HCT116 (cell line): ENCODE data around the gene CACNA1C. TPM values are rescaled to one million over a fixed set of nuclear protein-coding genes. Genes with fewer than 3 reads are reported as not detected.

ENCODE experiments used
- ATAC-seq: fragments of 200-7000 bp; cut with Tn5 transposase; 2 replicates; pipeline ENCODE4 v1.9.1; 2020; ENCODE audit warnings: mild to moderate bottlenecking, moderate library complexity
- BruUV-seq: library from RNA; stranded (reverse); fragments of 400-500 nt; replicated peaks from 2 replicates; lab custom pipeline; 2021; lab: Mats Ljungman, UMichigan
- CTCF ChIA-PET: fragments of 300-600 bp; sonication (Branson Sonifier 250); formaldehyde crosslinking; loops from one replicate; lab custom pipeline; 2021; ENCODE audit warnings: antibody characterized with exemption; lab: Charles Lee
- POLR2A ChIA-PET: fragments of 300-600, 350-600 bp; sonication (Branson Sonifier 250); formaldehyde crosslinking; loops from one replicate; lab custom pipeline; 2021; ENCODE audit warnings: antibody characterized with exemption; lab: Charles Lee
- RAD21 ChIA-PET, 2 experiments: fragments of 300-600 bp; sonication (Branson Sonifier 250); formaldehyde crosslinking; loops; one replicate each; lab custom pipeline; 2023; ENCODE audit warnings: low total read pairs in 2 of 2; ENCODE audit not compliant: uncharacterized antibody in 2 of 2, unreplicated experiment in 2 of 2, low non-redundant PET in 1 of 2; lab: Charles Lee
- DNase-seq: peaks from one replicate; pipeline ENCODE4 v3.0.0-alpha.2; 2010; ENCODE audit warnings: low read depth, low spot score
- H2AFZ ChIP-seq: fragments of 200-600 bp; shearing (Covaris generic), sonication (generic); 2 replicates; pipeline ENCODE4 v1.6.1; 2017; ENCODE audit warnings: low read depth, mixed run types, mixed read lengths, antibody characterized with exemption, low read length; ENCODE audit not compliant: poor library complexity, severe bottlenecking
- H3K27ac ChIP-seq: 2 replicates; pipeline ENCODE4 v1.5.1; 2012; ENCODE audit warnings: low read depth, low read length
- H3K27me3 ChIP-seq: fragments of 200-600 bp; sonication (generic); 2 replicates; pipeline ENCODE4 v1.6.1; 2016; ENCODE audit warnings: mixed run types, low read length, mixed read lengths; ENCODE audit not compliant: insufficient read depth
- H3K36me3 ChIP-seq, 2 experiments: fragments of 200-500 bp in 1 of 2; fragments of 200-600 bp in 1 of 2; sonication (Bioruptor generic) in 1 of 2; sonication (generic) in 1 of 2; 2 replicates each; pipeline versions ENCODE4 v1.5.1 to v1.6.1; 2014 to 2016; ENCODE audit warnings: low read length in 2 of 2, inconsistent platforms in 1 of 2, mixed read lengths in 1 of 2, mixed run types in 1 of 2; ENCODE audit not compliant: insufficient read depth in 2 of 2, control insufficient read depth in 1 of 2
- H3K4me1 ChIP-seq, 2 experiments: fragments of 200-600 bp in 1 of 2; sonication (generic) in 1 of 2; 2 replicates each; pipeline versions ENCODE4 v1.5.1 to v1.6.1; 2012 to 2017; ENCODE audit warnings: low read length in 2 of 2, inconsistent platforms in 1 of 2, mild to moderate bottlenecking in 1 of 2, mixed read lengths in 1 of 2, mixed run types in 1 of 2, moderate library complexity in 1 of 2; ENCODE audit not compliant: insufficient read depth in 2 of 2, control insufficient read depth in 1 of 2
- H3K4me2 ChIP-seq: fragments of 200-600 bp; sonication (generic); 2 replicates; pipeline ENCODE4 v1.6.1; 2017; ENCODE audit warnings: mixed run types, low read length, mixed read lengths
- H3K4me3 ChIP-seq, 2 experiments: fragments of 200-600 bp in 1 of 2; sonication (generic) in 1 of 2; replicated peaks in 1 of 2; 2 replicates each; pipeline ENCODE4 v1.5.1; 2011 to 2016; ENCODE audit warnings: low read length in 2 of 2, control low read depth in 1 of 2, low read depth in 1 of 2, mild to moderate bottlenecking in 1 of 2, mixed read lengths in 1 of 2, mixed run types in 1 of 2
- H3K79me2 ChIP-seq: fragments of 200-600 bp; sonication (generic); 2 replicates; pipeline ENCODE4 v1.6.1; 2017; ENCODE audit warnings: mild to moderate bottlenecking, mixed run types, low read length, moderate library complexity, mixed read lengths; ENCODE audit not compliant: insufficient read depth
- H3K9ac ChIP-seq: fragments of 200-600 bp; sonication (generic); 2 replicates; pipeline ENCODE4 v1.6.1; 2016; ENCODE audit warnings: low read length, mixed read lengths
- H3K9me2 ChIP-seq: fragments of 200-600 bp; sonication (generic), shearing (Covaris generic); 2 replicates; pipeline ENCODE4 v1.6.1; 2017; ENCODE audit warnings: mixed run types, mild to moderate bottlenecking, moderate library complexity; ENCODE audit not compliant: insufficient read depth
- H3K9me3 ChIP-seq, 2 experiments: fragments of 200-500 bp in 1 of 2; fragments of 200-600 bp in 1 of 2; sonication (Bioruptor generic) in 1 of 2; sonication (generic) in 1 of 2; 2 replicates each; pipeline ENCODE4 v1.6.1; 2014 to 2017; ENCODE audit warnings: low read length in 2 of 2, mixed read lengths in 2 of 2, inconsistent platforms in 1 of 2, low read depth in 1 of 2, mild to moderate bottlenecking in 1 of 2, mixed run types in 1 of 2, moderate library complexity in 1 of 2; ENCODE audit not compliant: control insufficient read depth in 1 of 2, insufficient read depth in 1 of 2
- H4K20me1 ChIP-seq: fragments of 200-600 bp; sonication (generic), shearing (Covaris generic); 2 replicates; pipeline ENCODE4 v1.6.1; 2017; ENCODE audit warnings: mixed run types, mild to moderate bottlenecking, moderate library complexity; ENCODE audit not compliant: insufficient read depth
- ATF3 ChIP-seq: IDR thresholded peaks from 2 replicates; pipeline ENCODE4 v1.6.1; 2012
- CEBPB ChIP-seq: IDR thresholded peaks from 2 replicates; pipeline ENCODE4 v1.6.1; 2012; ENCODE audit warnings: low read depth
- EGR1 ChIP-seq: IDR thresholded peaks from 2 replicates; pipeline ENCODE4 v1.6.1; 2012; ENCODE audit warnings: low read depth
- ELF1 ChIP-seq: IDR thresholded peaks from 2 replicates; pipeline ENCODE4 v1.6.1; 2012; ENCODE audit warnings: low read depth, borderline replicate concordance
- EZH2 ChIP-seq: fragments of 200-600 bp; sonication (generic); IDR thresholded peaks from 2 replicates; pipeline ENCODE4 v1.6.1; 2017; ENCODE audit warnings: antibody characterized with exemption, mixed run types
- EZH2phosphoT487 ChIP-seq: fragments of 200-600 bp; IDR thresholded peaks from 2 replicates; pipeline ENCODE4 v1.6.1; 2018; ENCODE audit warnings: antibody characterized with exemption, borderline replicate concordance
- FOSL1 ChIP-seq: IDR thresholded peaks from 2 replicates; pipeline ENCODE4 v1.6.1; 2012; ENCODE audit warnings: low read depth
- MAX ChIP-seq: IDR thresholded peaks from 2 replicates; pipeline ENCODE4 v1.6.1; 2012
- POLR2AphosphoS5 ChIP-seq: IDR thresholded peaks from 2 replicates; pipeline ENCODE4 v1.6.1; 2011; ENCODE audit warnings: mild to moderate bottlenecking, low read depth, low read length, moderate library complexity
- RAD21 ChIP-seq: IDR thresholded peaks from 2 replicates; pipeline ENCODE4 v1.6.1; 2012; ENCODE audit warnings: low read depth, mild to moderate bottlenecking
- SIN3A ChIP-seq: IDR thresholded peaks from 2 replicates; pipeline ENCODE4 v1.6.1; 2012; ENCODE audit warnings: low read depth
- SP1 ChIP-seq: IDR thresholded peaks from 2 replicates; pipeline ENCODE4 v1.6.1; 2012; ENCODE audit warnings: low read depth
- SRF ChIP-seq: IDR thresholded peaks from 2 replicates; pipeline ENCODE4 v1.6.1; 2012; ENCODE audit warnings: low read depth
- YY1 ChIP-seq: IDR thresholded peaks from 2 replicates; pipeline ENCODE4 v1.6.1; 2011; ENCODE audit warnings: low read length, low read depth, moderate library complexity, mild to moderate bottlenecking; ENCODE audit not compliant: insufficient replicate concordance; ENCODE audit errors: extremely low read depth
- ZBTB33 ChIP-seq: IDR thresholded peaks from 2 replicates; pipeline ENCODE4 v1.6.1; 2011; ENCODE audit warnings: mild to moderate bottlenecking, low read length, moderate library complexity; ENCODE audit not compliant: insufficient replicate concordance; ENCODE audit errors: extremely low read depth
- ZFX ChIP-seq: fragments of 450-650 bp; IDR thresholded peaks from 2 replicates; pipeline ENCODE4 v1.6.1; 2017
- ZNF274 ChIP-seq: fragments of 200-500 bp; sonication (Bioruptor generic); IDR thresholded peaks from 2 replicates; pipeline ENCODE4 v1.6.1; 2014; ENCODE audit warnings: mild to moderate bottlenecking, low read depth, low read length, inconsistent platforms
- intact Hi-C: fragments of 100-400 bp; cut with micrococcal nuclease; formaldehyde crosslinking; loops from 2 replicates; pipeline ENCODE4 v1.10.0; 2022
- total RNA-seq: library from RNA; stranded (reverse); gene quantifications from one replicate; pipeline ENCODE4 v1.2.1, GENCODE V29; 2021; ENCODE audit not compliant: unreplicated experiment

Gene CACNA1C
- total RNA-seq, 1 experiment from 2014 or later, result 0.05 TPM

GRCh38 chr12:2650261-2651067 is 597.7 kb downstream of the CACNA1C start (continued):
- no peak for TF ChIP-seq SIN3A

GRCh38 chr12:2651068-2651965 is 598.5 kb downstream of the CACNA1C start:
- ChIA-PET RAD21 (no interaction called here), CTCF (interaction anchor here (2.6 kb wide), 1 partner anchor 10 kb away, joined by 12 read pairs; no protein-coding TSS in a partner anchor), POLR2A (interaction anchor here (1.9 kb wide), 1 partner anchor 11 kb away, joined by 6 read pairs; no protein-coding TSS in a partner anchor)
- Histone ChIP-seq H3K9me3 (no peaks in the 10 kb centered on the region), H3K27me3 (no peaks in the 10 kb centered on the region), H2AFZ (no peak overlapping the region), H3K36me3 (no peaks in the 10 kb centered on the region), H3K9ac (no peak overlapping the region), H3K4me2 (no peak overlapping the region), H3K79me2 (no peaks in the 10 kb centered on the region), H3K4me1 (no peaks in the 10 kb centered on the region; a peak in 1 of 4 replicates), H3K4me3 (no peak overlapping the region), H3K27ac (no peak overlapping the region), H4K20me1 (no peaks in the 10 kb centered on the region), H3K9me2 (no peaks in the 10 kb centered on the region)
- TF ChIP-seq ZNF274 (no peak), EZH2phosphoT487 (no peak), MAX (no peak), SP1 (no peak), ELF1 (no peak), POLR2AphosphoS5 (no peak), CEBPB (no peak), EZH2 (no peak), SRF (no peak), FOSL1 (no peak), EGR1 (no peak), ZBTB33 (no peak), ATF3 (no peak), SIN3A (no peak), ZFX (no peak), YY1 (no peak), RAD21 (no peak)
- BruUV-seq, result no TSS peak
- DNase-seq, result no peak
- intact Hi-C loops, result no loop called here
- ATAC-seq, result no peak
